Pons (tissue), 1 donor: ENCODE data around the gene CSRNP3.

Source experiments
- DNase-seq: peaks from one replicate; pipeline ENCODE4 v3.0.0-alpha.2; 2016; ENCODE audit warnings: low spot score

CSRNP3 gene, protein sequence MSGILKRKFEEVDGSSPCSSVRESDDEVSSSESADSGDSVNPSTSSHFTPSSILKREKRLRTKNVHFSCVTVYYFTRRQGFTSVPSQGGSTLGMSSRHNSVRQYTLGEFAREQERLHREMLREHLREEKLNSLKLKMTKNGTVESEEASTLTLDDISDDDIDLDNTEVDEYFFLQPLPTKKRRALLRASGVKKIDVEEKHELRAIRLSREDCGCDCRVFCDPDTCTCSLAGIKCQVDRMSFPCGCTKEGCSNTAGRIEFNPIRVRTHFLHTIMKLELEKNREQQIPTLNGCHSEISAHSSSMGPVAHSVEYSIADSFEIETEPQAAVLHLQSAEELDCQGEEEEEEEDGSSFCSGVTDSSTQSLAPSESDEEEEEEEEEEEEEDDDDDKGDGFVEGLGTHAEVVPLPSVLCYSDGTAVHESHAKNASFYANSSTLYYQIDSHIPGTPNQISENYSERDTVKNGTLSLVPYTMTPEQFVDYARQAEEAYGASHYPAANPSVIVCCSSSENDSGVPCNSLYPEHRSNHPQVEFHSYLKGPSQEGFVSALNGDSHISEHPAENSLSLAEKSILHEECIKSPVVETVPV

DNA sequence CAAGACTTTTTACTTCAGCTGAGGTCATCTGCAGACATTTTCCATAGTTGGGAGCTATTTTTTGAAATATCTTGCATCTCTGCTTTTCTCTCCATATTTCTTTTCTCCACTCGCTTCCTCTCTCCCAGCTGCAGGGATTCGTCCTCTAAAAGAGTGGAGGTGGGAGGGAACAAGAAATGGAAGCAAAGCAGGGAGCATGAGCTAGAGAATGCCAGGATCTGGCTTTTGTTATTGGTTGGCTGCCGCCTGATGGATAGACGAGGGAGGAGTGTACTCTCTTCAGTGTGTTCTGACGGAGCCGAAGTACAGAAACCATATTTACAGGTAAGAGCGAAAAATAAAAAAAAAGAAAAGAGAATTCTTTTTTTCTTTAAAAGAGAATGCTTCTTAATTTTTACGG, at the start of gene CSRNP3:
Gene CSRNP3, plus strand, starts transcription at position 282 of the 400 bp plus-strand sequence. CDS start 125,368 bp downstream, outside the sequence.
- peak; percentile 95 for DNase-seq

DNA sequence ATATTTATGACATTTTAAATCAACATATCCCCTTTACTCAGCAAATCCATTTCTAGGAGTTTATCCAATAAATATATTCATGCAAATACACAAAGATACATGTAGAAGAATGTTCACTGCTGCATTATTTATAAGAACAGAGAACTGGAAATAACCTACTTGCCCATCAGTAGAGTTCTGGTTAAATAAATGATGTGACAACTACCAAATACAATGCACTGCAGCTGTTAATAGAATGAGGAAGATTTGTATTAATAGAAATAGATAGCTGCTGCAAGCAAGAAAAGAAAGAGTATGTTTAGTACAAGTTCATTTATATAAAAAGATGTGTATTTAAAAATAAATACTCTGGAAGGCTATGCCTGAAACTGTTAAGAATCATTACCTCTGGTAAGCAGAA, 49.3 kb upstream of the CSRNP3 start:
- DNase-seq, result no peak

DNA sequence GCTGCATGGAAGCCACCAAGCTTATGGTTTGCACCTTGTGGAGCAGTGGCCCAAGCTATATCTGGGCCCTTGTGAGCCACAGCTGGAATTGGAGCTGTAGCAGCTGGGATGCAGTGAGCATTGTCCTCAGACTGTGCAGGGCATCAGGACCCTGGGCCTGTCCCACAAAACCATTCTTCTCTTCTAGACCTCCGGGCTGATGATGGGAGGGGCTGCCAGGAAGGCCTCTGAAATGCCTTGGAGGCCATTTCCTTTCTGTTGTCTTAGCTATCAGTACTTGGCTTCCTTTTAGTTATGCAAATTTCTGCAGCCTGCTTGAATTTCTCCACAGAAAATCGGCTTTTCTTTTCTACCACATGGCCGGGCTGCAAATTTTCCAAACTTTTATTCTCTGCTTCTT, 46.4 kb upstream of the CSRNP3 start:
- no peak for DNase-seq

DNA sequence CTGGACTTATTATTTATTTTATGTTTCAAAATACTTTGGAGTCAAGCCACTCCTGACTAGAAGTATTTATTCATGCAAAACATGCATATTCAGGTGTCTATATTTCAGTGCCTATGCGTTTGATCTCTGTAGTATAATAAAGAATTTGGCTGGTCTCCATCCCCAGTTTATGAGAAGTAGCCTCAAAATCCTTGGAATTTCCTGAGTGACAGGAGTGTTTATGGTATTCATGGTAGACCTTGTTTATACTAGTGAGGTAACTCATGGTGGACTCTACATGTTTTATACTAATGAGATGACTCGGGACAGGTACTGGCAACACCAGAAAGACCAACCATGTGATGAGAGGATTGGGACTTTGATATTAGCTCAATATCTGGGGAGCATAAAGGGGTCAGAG, 43.9 kb upstream of the CSRNP3 start:
- DNase-seq, result no peak

DNA sequence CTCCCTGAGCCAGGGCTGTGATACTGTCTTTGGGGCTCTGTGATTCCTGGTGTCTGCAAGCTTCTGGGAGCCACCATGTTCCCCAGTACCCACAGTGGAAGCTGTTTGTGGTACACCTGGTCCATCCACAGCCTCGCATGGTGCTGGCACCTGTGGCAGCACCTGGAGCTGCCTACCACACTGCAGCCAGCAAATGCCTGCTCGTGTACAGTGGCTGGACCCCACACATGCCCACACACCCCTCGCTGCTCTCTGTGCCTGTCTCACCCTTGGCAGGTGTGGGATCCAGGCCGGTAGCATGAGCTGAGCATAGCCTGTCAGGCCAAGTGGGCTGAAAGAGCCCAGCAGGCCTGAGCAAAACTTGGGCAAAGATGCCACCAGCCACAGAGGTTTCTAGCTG, 41.8 kb upstream of the CSRNP3 start:
- DNase-seq, result no peak

DNA sequence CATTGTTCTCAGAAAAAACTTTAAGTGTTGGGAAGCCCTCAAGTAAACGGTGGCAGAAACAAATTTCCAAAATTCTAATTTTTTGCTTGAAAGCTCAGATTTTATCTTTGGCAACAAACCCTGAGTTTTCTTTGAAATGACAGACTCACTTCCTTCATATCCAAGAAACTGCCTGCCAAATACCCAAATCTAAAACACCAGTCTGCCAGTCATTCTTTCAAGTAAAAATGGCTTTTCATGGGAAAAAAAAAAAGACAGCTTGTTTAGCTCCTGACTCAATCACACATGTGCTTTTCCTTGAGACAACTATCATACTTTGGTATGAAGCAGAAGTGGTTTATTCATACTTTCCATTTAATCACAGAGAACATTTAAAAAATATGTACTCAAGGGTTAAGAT, 40.6 kb upstream of the CSRNP3 start:
- DNase-seq, result no peak

DNA sequence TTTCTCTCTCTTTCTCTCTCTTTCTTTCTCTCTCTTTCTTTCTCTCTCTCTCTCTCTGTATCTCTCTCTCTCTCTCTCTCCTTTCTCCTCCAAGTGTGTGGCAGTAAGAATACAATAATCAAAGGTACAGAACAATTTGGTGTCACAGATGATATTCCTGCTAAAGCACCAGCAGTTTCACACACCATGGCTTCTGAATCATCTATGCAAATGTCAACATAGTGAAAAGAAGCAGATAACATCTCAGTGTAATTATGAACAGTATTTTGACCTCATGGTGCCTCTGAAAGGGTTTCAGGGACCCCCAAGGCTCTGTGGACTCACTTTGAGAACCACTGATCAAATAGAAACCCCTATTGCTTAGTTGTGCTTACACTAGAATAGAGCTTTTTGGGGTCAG, 38.5 kb upstream of the CSRNP3 start:
- DNase-seq, result no peak

DNA sequence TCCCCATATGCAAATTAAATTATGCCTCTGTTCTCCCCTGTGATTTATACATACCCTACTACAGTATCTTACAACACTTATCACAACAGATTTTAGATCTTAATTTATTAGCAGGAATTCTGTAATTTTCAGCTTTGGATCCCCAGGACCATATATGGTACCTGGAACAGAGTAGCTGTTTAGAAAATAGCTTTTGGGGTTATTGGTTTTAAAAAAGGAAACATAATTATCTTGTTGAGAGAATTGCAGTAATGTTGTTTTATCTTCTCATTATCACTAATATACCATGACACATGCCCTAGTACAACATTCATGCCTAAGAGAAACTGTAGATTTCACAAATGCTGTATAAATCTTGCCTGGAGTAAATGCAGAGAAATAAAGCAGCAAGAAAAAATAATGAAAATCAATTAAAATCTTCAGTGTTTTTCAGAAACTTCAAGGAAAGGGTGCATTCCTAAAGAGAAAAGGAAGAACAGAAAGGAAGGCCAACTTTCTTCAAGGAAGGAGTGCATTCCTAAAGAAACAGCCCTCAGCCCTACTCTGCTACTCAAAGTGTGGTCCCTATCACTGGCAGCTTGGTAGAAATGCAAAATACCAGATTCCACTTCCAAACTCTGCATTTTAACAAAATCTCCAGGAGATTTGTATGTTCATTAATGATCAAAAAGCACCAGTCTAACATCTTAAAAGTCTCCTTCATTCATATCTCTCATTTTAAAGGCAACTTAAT, 37.1 kb upstream of the CSRNP3 start:
- DNase-seq, result no peak

DNA sequence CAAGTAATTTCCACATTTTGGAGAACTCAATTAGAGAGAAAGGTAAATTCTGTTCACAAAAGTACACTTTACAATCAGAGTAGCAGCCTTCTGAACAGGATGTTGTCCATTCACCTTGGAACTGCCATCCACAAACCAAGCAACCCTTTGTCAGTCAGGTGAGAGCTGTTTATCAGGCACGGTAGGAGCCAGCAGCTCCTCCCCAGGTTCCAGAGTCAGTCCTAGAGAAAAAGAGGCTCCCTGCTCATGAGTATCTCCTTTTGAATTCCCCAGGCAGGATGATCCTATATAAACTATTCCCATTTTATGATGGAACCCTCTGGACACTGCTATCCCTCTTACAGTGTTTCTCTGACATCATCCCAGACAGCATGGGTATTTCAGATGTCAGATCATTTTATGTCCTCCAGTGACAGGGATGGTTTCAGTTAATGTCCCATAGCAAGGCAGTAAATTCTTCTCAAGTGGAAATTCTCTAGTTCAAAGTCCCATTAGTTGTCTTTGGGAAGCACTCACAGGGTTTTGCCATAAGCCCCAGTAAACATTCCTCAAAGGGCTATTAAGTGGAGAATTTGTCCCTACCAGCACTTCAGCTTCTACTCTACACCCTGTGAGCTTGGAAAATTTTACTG, 34.5 kb upstream of the CSRNP3 start:
- no peak for DNase-seq

DNA sequence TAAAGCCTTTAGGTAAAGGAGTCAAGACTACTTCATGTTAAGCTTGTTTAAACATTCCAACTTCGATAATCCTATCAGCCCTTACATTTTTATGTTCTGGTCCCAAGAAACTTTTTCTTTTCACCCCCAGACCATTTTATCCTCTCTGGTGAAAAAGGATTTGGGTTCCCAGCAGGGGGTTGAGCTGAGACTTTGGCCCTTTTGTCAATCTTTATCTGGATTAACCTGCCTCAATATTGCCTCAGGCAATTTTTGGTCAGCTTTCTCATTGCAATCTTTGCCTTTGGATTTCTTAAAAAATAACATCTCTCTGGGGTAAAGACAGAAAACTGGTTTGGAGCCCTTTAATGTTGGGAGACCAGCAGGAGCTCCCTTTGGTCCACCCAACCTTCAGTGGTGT, 33.9 kb upstream of the CSRNP3 start:
- no peak for DNase-seq

DNA sequence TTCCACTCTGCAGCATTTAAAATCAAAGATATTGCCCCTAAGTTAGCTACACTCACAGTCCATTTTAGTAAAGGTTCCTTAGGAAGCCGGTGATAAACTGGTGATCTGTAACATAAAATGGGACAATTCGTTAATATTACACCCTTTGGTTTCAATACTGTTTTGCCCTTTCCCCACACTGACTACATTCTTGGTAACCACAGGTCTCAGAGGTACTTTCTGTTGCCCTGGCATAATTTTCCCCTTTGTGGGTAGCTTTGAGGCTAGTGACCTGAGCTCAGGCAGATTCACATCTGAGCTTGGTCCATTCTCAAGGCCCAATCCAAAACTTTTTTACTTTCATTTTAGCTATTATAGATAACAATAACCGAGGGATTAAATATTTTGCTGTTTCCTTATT, 32.9 kb upstream of the CSRNP3 start:
- DNase-seq, result no peak

DNA sequence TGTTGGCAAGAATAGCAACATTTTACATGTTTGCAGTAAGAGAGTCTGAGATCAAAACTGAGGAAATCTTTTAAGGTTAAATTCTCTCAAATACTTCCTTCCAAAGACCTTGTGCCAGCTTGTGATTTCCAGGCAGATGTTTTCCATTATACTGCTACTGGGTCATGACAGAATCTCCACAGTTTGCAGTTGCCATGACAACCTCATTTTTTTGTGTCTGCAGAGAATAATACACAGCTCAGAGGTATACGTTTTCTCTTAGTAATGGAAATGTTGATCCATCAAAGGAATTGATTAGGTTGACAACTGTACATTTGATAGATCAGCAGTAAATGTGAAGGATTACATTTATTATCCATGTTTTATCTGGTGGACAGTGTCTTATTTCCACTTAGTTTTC, 29.1 kb upstream of the CSRNP3 start:
- no peak for DNase-seq

DNA sequence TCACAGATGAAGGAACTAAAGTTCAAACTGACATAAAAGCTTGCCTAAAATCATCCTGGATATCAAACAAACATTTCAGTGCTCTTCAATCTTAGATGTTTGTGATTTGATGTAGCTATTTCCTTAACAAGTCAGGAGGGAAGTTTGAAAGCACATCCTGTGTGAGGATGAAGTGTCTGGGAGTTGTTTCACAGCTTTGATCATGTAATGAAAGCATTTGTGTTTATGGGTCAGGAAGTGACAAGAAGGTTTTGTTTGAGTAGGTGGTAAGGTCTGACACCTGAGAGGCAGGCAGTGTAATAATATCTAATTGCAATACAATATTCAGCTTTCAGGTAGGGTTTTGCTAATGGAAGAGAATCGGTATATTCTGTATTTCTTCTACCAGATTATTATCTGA, 26.0 kb upstream of the CSRNP3 start:
- DNase-seq, result no peak

DNA sequence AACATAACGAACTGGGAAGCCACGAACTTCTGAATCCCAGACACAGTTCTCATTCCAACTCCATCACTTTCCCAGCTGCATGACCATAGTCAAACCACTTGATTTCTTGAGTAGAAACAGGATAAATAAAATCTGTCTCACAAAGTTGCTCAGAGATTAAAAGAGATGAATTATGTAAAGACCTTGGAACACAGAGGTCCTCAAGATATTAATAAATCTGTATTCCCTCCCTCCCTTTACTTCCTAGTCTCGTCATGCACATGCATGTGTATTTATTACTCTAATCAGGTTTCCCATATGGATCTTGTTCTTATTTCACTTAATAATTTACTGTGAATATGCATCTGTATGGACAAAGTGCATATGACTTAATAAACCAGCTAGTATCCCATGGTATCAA, 21.1 kb upstream of the CSRNP3 start:
- no peak for DNase-seq

DNA sequence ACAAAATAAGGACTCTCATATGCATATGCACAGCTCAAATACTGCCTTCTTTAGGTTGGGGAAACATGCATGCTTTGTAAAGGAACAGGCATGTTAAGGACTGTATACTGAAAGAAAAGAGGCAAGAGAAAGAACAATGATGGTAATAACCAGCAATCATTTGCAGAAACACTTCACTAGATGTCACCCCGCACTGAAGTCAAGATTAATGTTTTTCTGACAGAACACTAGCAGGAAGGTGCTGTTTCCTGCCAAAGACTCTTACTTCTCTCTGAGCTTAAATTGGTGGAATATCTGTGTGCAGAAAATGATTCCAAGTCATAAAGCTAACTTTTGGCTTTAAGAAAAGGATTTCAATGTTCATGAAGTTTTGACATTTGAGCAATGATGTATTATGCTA, 19.3 kb upstream of the CSRNP3 start:
- peak; percentile 3 for DNase-seq

DNA sequence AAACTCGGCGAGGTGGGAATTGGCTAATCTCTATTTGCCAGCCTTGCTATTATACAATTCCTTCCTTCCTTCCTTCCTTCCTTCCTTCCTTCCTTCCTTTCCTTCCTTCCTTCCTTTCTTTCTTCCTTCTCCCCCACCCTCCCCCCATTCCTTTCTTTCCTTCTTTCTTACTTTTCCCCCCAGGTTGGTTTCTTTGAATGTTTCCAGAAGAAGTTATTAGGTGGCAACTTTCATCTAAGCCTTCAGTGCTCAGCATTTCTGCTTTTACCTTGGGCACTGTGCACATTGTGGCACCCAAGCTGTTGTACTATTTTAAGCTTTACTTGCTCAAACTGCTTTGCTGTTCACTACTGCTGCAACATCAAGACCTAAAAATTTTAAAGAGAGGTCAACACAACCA, 17.2 kb upstream of the CSRNP3 start:
- DNase-seq, result no peak

DNA sequence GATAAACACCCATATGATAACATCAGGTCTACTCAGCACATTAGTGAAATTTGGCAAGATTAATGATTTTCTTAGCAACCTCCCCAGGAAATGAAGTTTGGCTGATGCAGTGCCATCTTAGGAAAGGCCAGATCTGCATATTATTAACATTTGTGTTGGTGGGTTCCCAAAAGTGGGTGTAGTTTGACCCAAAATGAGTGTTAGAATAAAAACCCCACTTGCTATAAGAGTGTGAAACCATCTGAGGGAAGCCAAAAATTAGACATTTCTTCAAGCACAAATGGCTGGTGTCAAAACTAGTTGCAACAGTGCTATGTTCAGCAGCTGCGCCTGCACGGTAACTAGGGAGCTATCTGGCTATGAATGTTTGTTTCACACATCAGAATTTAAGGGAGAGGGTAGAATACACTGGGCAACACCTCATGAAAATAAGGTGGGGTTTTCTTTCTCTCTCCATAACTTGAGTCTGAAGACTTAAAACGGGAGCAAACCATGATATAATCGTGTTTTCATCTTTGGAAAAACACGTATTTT, 15.9 kb upstream of the CSRNP3 start:
- DNase-seq, result no peak

DNA sequence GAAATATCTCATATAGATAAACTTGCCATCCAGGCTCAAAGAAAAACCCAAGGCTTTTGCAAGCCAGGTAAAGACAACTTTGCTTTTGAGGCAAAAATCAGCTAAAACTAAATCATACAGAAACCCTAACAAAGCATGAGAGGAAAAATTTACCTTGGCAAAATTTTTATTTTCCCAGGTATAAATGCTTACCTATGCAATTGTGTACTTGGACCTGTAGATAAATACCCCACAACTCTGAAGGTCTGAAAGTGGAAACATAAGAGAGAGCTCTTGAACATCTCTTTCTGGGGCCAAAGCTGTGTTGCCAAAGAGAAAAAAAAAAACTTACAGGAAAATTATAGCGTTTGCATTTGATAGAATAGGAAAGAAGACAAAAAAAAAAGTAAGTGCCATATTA, 14.6 kb upstream of the CSRNP3 start:
- DNase-seq, result no peak

DNA sequence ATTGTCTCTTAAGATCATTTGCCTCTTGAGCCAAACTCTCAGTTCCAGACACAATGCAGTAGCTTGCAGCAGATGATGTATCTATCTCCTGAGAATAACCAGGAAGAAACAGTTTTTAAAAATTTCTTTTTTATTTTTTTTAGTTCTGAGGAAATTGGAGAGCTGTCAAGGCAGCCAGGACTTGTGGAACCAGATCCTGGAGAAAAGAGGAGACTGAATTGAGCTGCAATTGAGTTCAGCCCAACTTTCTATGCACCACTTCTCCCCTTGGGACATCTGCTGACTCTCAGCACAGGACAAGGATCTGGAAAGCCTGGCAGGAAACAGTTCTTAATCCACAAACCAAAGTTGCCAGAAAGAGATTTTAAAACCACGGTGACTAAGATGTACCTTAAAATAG, 13.5 kb upstream of the CSRNP3 start:
- DNase-seq, result no peak

DNA sequence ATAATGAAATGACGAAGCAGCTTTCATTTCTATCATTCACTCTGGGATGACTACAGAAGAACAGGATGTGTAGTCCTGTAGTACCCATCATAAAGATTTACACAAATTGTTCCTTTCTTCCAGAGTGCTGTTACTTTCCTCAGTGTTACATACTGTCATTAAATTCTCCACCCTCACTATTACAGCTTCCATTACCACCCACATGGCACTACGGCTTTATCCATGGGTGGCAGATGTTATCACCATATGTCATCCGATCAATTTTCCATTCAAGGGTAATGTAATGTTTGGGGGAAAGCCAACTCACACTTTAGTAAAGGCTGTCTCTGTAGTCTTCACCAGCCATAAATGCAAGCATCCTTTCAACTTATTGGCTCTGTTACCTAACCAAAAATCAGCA, 7.1 kb upstream of the CSRNP3 start:
- no peak for DNase-seq

DNA sequence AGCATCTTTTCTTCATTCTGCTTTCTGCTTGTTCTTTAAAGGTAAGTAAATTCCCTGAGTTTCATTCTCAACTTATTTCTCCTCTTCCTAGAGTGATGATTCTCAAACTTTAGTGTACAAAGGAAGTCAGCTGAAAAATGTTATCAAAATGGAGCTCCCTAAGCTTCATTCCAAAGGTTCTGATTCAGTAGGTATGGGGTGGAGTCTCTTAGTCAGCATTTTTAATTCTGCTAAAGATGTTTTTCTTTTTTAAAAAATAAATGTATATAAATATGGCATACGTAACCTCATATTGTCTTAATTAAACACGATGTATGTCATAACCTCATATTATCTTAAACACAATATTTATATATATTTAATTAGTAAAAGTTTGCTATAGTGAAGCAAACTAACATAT, 3.1 kb upstream of the CSRNP3 start:
- no peak for DNase-seq

DNA sequence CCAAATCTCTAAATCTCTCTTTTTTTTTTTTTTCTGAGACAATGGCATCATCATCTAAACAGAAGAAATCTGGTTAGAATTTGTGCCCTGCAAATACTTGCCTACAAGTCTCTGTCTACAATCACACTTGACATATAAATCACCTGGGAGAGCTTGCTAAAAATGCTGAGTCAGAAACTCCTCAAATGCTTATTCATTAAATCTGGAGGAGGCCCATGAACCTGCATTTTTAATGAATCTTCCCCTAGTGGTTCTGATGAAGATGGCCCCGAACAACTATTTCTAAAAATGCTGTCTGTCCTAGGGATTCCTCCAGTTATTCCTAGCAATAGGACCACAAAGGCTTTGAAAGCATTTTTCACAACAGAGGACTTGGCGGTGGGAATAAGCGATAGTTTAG, 1.6 kb upstream of the CSRNP3 start:
- no peak for DNase-seq

DNA sequence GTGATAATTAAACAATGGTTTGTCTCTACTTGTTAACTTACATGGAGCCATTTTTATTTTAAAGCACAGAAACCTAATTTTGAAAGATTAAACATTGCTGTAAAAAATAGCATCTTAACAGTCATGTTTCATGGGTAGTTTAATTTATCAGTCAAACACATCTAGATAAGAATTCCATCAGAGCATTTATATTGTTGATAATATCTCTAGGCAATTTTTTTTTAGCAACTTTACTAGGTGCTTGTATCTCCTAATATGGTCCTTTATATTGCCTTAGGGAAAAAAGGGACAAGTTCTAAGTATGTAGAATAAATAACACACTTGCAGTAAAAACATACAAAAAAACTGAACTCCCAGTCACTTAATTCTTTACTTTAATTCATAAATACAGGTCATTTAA, 863 bp downstream of the CSRNP3 start:
- DNase-seq, result no peak
